ENCODE data around the gene XXYLT1.
A peak's percentile ranks its signal among the peaks of the same experiment; 100 is the strongest.
"Not testable (repeated sequence)": the region's sequence is repeated elsewhere in the genome, so short reads cannot be mapped to it uniquely, and the experiment has no call there.

The XXYLT1 gene

GRCh38 chr3:195116407-195117185 is 154.4 kb downstream of the XXYLT1 start:
- no peak overlapping the region for H3K4me3 Mint-ChIP-seq
- no peaks in the 10 kb centered on the region for H3K9me3 Mint-ChIP-seq (ENCODE audit: low read depth)
- H3K4me1 Mint-ChIP-seq (ENCODE audit: low read depth): peaks cover 6% of the 10 kb centered on the region
- H3K36me3 Mint-ChIP-seq: no peaks in the 10 kb centered on the region
- H3K27me3 Mint-ChIP-seq: no peaks in the 10 kb centered on the region
- no peak overlapping the region for H3K27ac Mint-ChIP-seq

GRCh38 chr3:195115600-195116406 is 155.2 kb downstream of the XXYLT1 start:
- no peak overlapping the region for H3K4me3 Mint-ChIP-seq

GRCh38 chr3:195114786-195115599 is 156.0 kb downstream of the XXYLT1 start:
- Mint-ChIP-seq H3K36me3 (no peaks in the 10 kb centered on the region), H3K4me1 (ENCODE audit: low read depth) (peaks cover 6% of the 10 kb centered on the region), H3K27me3 (no peaks in the 10 kb centered on the region), H3K27ac (no peak overlapping the region), H3K4me3 (no peak overlapping the region), H3K9me3 (ENCODE audit: low read depth) (no peaks in the 10 kb centered on the region)

More at GRCh38 chr3:195115600-195116406, 155.2 kb downstream of the XXYLT1 start:
- peaks cover 6% of the 10 kb centered on the region for H3K4me1 Mint-ChIP-seq (ENCODE audit: low read depth)
- no peaks in the 10 kb centered on the region for H3K36me3 Mint-ChIP-seq
- no peak overlapping the region for H3K27ac Mint-ChIP-seq
- no peaks in the 10 kb centered on the region for H3K27me3 Mint-ChIP-seq
- H3K9me3 Mint-ChIP-seq (ENCODE audit: low read depth): no peaks in the 10 kb centered on the region

- Mint-ChIP-seq H3K4me3 (no peak overlapping the region), H3K9me3 (ENCODE audit: low read depth) (no peaks in the 10 kb centered on the region), H3K36me3 (no peaks in the 10 kb centered on the region), H3K27ac (no peak overlapping the region), H3K27me3 (no peaks in the 10 kb centered on the region), H3K4me1 (ENCODE audit: low read depth) (peaks cover 6% of the 10 kb centered on the region)
Measured at GRCh38 chr3:195113536-195114425, 157.2 kb downstream of the XXYLT1 start.

- no peaks in the 10 kb centered on the region for H3K27me3 Mint-ChIP-seq
- no peaks in the 10 kb centered on the region for H3K9me3 Mint-ChIP-seq (ENCODE audit: low read depth)
- no peak overlapping the region for H3K4me3 Mint-ChIP-seq
Measured at GRCh38 chr3:195113048-195113447, 157.9 kb downstream of the XXYLT1 start.

GRCh38 chr3:195112361-195112791 is 158.6 kb downstream of the XXYLT1 start:
- H3K27me3 Mint-ChIP-seq: no peaks in the 10 kb centered on the region
- no peak overlapping the region for H3K27ac Mint-ChIP-seq

More at GRCh38 chr3:195113048-195113447, 157.9 kb downstream of the XXYLT1 start:
- peaks cover 2% of the 10 kb centered on the region for H3K4me1 Mint-ChIP-seq (ENCODE audit: low read depth)
- H3K27ac Mint-ChIP-seq: no peak overlapping the region
- H3K36me3 Mint-ChIP-seq: no peaks in the 10 kb centered on the region

GRCh38 chr3:195111766-195112165 is 159.2 kb downstream of the XXYLT1 start:
- Mint-ChIP-seq H3K36me3 (no peaks in the 10 kb centered on the region), H3K4me1 (ENCODE audit: low read depth) (no peaks in the 10 kb centered on the region), H3K27me3 (no peaks in the 10 kb centered on the region)

More at GRCh38 chr3:195112361-195112791, 158.6 kb downstream of the XXYLT1 start:
- H3K36me3 Mint-ChIP-seq: no peaks in the 10 kb centered on the region
- H3K9me3 Mint-ChIP-seq (ENCODE audit: low read depth): no peaks in the 10 kb centered on the region
- no peaks in the 10 kb centered on the region for H3K4me1 Mint-ChIP-seq (ENCODE audit: low read depth)
- H3K4me3 Mint-ChIP-seq: no peak overlapping the region

GRCh38 chr3:195111319-195111705 is 159.6 kb downstream of the XXYLT1 start:
- Mint-ChIP-seq H3K36me3 (no peaks in the 10 kb centered on the region), H3K4me1 (ENCODE audit: low read depth) (peaks cover under 1% of the 10 kb centered on the region), H3K4me3 (no peak overlapping the region), H3K9me3 (ENCODE audit: low read depth) (no peaks in the 10 kb centered on the region), H3K27ac (no peak overlapping the region), H3K27me3 (no peaks in the 10 kb centered on the region)

More at GRCh38 chr3:195111766-195112165, 159.2 kb downstream of the XXYLT1 start:
- Mint-ChIP-seq H3K9me3 (ENCODE audit: low read depth) (no peaks in the 10 kb centered on the region), H3K27ac (no peak overlapping the region), H3K4me3 (no peak overlapping the region)

- no peak overlapping the region for H3K27ac Mint-ChIP-seq
- H3K9me3 Mint-ChIP-seq (ENCODE audit: low read depth): no peaks in the 10 kb centered on the region
- peaks cover 4% of the 10 kb centered on the region for H3K4me1 Mint-ChIP-seq (ENCODE audit: low read depth)
- H3K27me3 Mint-ChIP-seq: no peaks in the 10 kb centered on the region
- no peaks in the 10 kb centered on the region for H3K36me3 Mint-ChIP-seq
- no peak overlapping the region for H3K4me3 Mint-ChIP-seq
Measured at GRCh38 chr3:195110647-195111318, 160.2 kb downstream of the XXYLT1 start.

GRCh38 chr3:195109098-195109657 is 161.8 kb downstream of the XXYLT1 start:
- Mint-ChIP-seq H3K27ac (no peak overlapping the region), H3K36me3 (no peaks in the 10 kb centered on the region), H3K4me3 (no peak overlapping the region), H3K9me3 (ENCODE audit: low read depth) (no peaks in the 10 kb centered on the region), H3K4me1 (ENCODE audit: low read depth) (peaks cover 4% of the 10 kb centered on the region), H3K27me3 (no peaks in the 10 kb centered on the region)

- no peaks in the 10 kb centered on the region for H3K9me3 Mint-ChIP-seq (ENCODE audit: low read depth)
- no peak overlapping the region for H3K27ac Mint-ChIP-seq
- no peaks in the 10 kb centered on the region for H3K36me3 Mint-ChIP-seq
Measured at GRCh38 chr3:195107593-195107992, 163.4 kb downstream of the XXYLT1 start.

GRCh38 chr3:195107031-195107430 is 163.9 kb downstream of the XXYLT1 start:
- H3K36me3 Mint-ChIP-seq; H3K4me3 Mint-ChIP-seq; H3K4me1 Mint-ChIP-seq (ENCODE audit: low read depth); H3K27me3 Mint-ChIP-seq; H3K27ac Mint-ChIP-seq; H3K9me3 Mint-ChIP-seq (ENCODE audit: low read depth): not testable (repeated sequence)

More at GRCh38 chr3:195107593-195107992, 163.4 kb downstream of the XXYLT1 start:
- H3K4me3 Mint-ChIP-seq: no peak overlapping the region
- H3K27me3 Mint-ChIP-seq: no peaks in the 10 kb centered on the region
- H3K4me1 Mint-ChIP-seq (ENCODE audit: low read depth): peaks cover 4% of the 10 kb centered on the region

GRCh38 chr3:195106418-195106906 is 164.5 kb downstream of the XXYLT1 start:
- no peaks in the 10 kb centered on the region for H3K9me3 Mint-ChIP-seq (ENCODE audit: low read depth)
- H3K4me1 Mint-ChIP-seq (ENCODE audit: low read depth): peaks cover 4% of the 10 kb centered on the region
- peak overlapping the region; percentile 64 for H3K4me3 Mint-ChIP-seq
- H3K27me3 Mint-ChIP-seq: no peaks in the 10 kb centered on the region
- no peaks in the 10 kb centered on the region for H3K36me3 Mint-ChIP-seq
- H3K27ac Mint-ChIP-seq: no peak overlapping the region
